SU-DHL-6 (cell line): ENCODE measurements around the gene XPO6.

Experiments
- H2AFZ ChIP-seq: fragments of 200-600 bp; sonication (generic); 2 replicates; pipeline ENCODE4 v1.6.1; 2014; ENCODE audit warnings: low read depth, mild to moderate bottlenecking, moderate library complexity, mixed read lengths, antibody characterized with exemption, low read length; ENCODE audit not compliant: severe bottlenecking
- H3F3A ChIP-seq: fragments of 200-600 bp; shearing (Covaris generic); 2 replicates; pipeline ENCODE4 v1.6.0; 2016; ENCODE audit warnings: antibody characterized with exemption, mild to moderate bottlenecking; ENCODE audit not compliant: insufficient read depth
- H3K27ac ChIP-seq: fragments of 200-600 bp; sonication (generic); 2 replicates; pipeline ENCODE4 v1.5.1; 2016; ENCODE audit warnings: low read depth, mild to moderate bottlenecking, low read length, moderate library complexity, mixed read lengths
- H3K27me3 ChIP-seq: fragments of 200-600 bp; sonication (generic), shearing (Covaris generic); 2 replicates; pipeline ENCODE4 v1.6.0; 2014; ENCODE audit warnings: mild to moderate bottlenecking, low read length
- H3K36me3 ChIP-seq: fragments of 200-600 bp; sonication (generic); 2 replicates; pipeline ENCODE4 v1.6.1; 2014; ENCODE audit warnings: mild to moderate bottlenecking, low read length, mixed read lengths
- H3K4me2 ChIP-seq: fragments of 300-600, 200-600 bp; shearing (Covaris generic), sonication (generic); 2 replicates; pipeline ENCODE4 v1.6.0; 2014; ENCODE audit warnings: low read length, low read depth, mild to moderate bottlenecking; ENCODE audit not compliant: poor library complexity, severe bottlenecking
- H3K4me3 ChIP-seq: fragments of 200-600 bp; sonication (generic); 2 replicates; pipeline ENCODE4 v1.5.1; 2014; ENCODE audit warnings: antibody characterized with exemption, low read length, mild to moderate bottlenecking, mixed read lengths; ENCODE audit not compliant: insufficient read depth, poor library complexity, severe bottlenecking
- H3K79me2 ChIP-seq: fragments of 200-600 bp; sonication (generic); 2 replicates; pipeline ENCODE4 v1.6.1; 2014; ENCODE audit warnings: mild to moderate bottlenecking, low read length, moderate library complexity; ENCODE audit not compliant: insufficient read depth
- H3K9ac ChIP-seq: fragments of 200-600 bp; sonication (generic); 2 replicates; pipeline ENCODE4 v1.7.0; 2014; ENCODE audit warnings: mild to moderate bottlenecking, low read length
- H3K9me2 ChIP-seq: fragments of 200-600 bp; sonication (generic); replicated peaks from 2 replicates; pipeline ENCODE4 v1.6.1; 2014; ENCODE audit warnings: low read length; ENCODE audit not compliant: insufficient read depth
- H3K9me3 ChIP-seq: fragments of 200-600 bp; sonication (generic); 2 replicates; pipeline ENCODE4 v1.6.1; 2014; ENCODE audit warnings: low read length, mixed read lengths; ENCODE audit not compliant: insufficient read depth
- H4K20me1 ChIP-seq: fragments of 200-600 bp; sonication (generic); 2 replicates; pipeline ENCODE4 v1.6.1; 2014; ENCODE audit warnings: low read depth, mild to moderate bottlenecking, antibody characterized with exemption, low read length, moderate library complexity, mixed read lengths
- EZH2phosphoT487 ChIP-seq: fragments of 200-600 bp; sonication (generic), shearing (Covaris generic); conservative IDR thresholded peaks from 2 replicates; pipeline ENCODE4 v1.6.1; 2018; ENCODE audit warnings: mild to moderate bottlenecking, antibody characterized with exemption, low read length, moderate library complexity, mixed read lengths
- TF ChIP-seq, protein P1 (sequence below): fragments of 200-600 bp; sonication (generic); IDR thresholded peaks from one replicate; pipeline ENCODE4 v1.5.1; 2017; ENCODE audit warnings: antibody characterized with exemption, mild to moderate bottlenecking, low read length, moderate library complexity; ENCODE audit not compliant: insufficient read depth, poor library complexity, severe bottlenecking

The XPO6 gene

DNA sequence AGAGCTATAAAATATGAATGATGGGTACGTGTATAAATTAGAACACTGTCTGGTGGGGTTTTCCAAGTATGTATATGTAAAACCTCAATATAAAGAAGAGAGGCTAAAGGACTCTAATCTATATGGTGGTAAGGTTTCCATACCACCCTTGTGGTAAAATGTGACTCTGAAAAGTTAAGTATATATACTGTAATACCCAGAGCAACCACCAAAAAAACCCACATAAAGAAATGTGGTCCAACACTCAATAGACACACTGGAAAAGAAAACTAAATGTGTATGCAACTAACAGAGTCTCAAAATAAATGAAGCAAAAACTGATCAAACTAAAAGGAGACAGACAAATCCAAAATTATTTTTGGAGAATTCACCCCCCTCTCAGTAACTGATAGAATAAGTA lies 72.2 kb downstream of the XPO6 start:
- Histone ChIP-seq H4K20me1 (no peaks in the 10 kb centered on the region), H3K36me3 (peaks cover 21% of the 10 kb centered on the region; the same call in 1 of the 2 replicates), H3K9me3 (no peaks in the 10 kb centered on the region), H3K4me3 (no peak overlapping the region), H3K9me2 (no peaks in the 10 kb centered on the region), H2AFZ (no peak overlapping the region), H3K79me2 (peaks cover 17% of the 10 kb centered on the region), H3F3A (peaks cover 40% of the 10 kb centered on the region), H3K27ac (no peak overlapping the region), H3K9ac (no peak overlapping the region), H3K27me3 (no peaks in the 10 kb centered on the region), H3K4me2 (no peak overlapping the region)
- no peak for TF ChIP-seq EZH2phosphoT487
- TF ChIP-seq, protein P1, sequence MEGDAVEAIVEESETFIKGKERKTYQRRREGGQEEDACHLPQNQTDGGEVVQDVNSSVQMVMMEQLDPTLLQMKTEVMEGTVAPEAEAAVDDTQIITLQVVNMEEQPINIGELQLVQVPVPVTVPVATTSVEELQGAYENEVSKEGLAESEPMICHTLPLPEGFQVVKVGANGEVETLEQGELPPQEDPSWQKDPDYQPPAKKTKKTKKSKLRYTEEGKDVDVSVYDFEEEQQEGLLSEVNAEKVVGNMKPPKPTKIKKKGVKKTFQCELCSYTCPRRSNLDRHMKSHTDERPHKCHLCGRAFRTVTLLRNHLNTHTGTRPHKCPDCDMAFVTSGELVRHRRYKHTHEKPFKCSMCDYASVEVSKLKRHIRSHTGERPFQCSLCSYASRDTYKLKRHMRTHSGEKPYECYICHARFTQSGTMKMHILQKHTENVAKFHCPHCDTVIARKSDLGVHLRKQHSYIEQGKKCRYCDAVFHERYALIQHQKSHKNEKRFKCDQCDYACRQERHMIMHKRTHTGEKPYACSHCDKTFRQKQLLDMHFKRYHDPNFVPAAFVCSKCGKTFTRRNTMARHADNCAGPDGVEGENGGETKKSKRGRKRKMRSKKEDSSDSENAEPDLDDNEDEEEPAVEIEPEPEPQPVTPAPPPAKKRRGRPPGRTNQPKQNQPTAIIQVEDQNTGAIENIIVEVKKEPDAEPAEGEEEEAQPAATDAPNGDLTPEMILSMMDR: no peak

DNA sequence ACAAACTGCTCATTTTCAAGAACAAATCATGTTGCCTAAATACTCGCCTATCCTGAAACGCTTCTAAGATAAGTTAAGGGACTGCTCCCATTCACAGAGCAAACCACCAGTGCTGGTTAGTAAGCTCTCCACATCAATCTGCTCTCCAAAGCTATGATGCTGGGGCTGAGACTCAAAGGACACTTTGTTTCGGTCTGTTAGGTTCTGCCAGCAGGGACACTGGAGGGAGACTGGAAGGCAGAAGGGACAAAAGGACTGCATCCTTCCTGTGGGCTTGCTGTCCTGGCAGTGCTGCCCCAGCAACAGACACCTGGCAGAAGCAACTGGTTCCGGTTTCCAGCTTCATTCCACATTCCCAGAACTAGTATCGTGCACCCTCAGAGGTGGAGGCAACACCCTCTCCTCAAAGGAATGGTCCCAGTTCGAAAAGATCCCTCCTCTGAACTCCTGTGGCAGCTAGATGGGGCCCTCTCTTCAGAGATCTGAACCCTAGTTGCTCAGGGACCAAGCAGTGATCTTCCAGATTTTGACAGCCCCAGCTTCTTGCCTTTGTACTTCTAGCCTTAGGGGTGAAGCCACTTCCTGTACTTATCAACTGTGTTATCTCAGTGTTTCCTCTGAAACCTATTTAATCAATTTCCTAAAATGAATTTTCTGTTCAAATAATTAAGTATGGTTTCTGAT lies 74.9 kb downstream of the XPO6 start:
- Histone ChIP-seq H3K79me2 (peaks cover 17% of the 10 kb centered on the region), H3K27ac (no peak overlapping the region), H3K4me3 (no peak overlapping the region), H3K9me3 (no peaks in the 10 kb centered on the region), H3K9ac (no peak overlapping the region), H3K9me2 (no peaks in the 10 kb centered on the region), H3F3A (peaks cover 15% of the 10 kb centered on the region), H2AFZ (no peak overlapping the region), H3K36me3 (peaks cover 26% of the 10 kb centered on the region), H3K4me2 (no peak overlapping the region), H4K20me1 (no peaks in the 10 kb centered on the region), H3K27me3 (no peaks in the 10 kb centered on the region)
- TF ChIP-seq, protein P1: no peak
- TF ChIP-seq EZH2phosphoT487: no peak

DNA sequence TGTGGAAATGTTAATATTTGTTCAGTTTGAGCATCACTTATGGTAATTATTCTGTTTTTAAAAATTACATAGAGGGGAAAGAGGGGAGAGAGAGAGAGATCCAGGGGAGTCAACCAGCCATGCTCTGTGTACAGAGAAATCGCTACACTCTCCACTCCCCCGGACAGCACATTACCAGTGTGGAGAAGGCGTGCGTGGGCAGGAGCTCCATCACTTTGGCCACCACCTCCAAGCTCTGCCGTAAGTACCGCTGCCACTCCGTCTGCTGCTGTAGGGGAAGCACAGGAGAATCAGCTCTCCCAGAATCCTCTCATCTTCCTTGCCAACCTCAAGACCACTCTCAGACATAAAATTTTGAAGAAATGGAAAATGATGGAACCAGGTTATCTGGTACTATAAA lies 78.1 kb downstream of the XPO6 start:
- Histone ChIP-seq H3K27me3 (no peaks in the 10 kb centered on the region), H3K9me3 (no peaks in the 10 kb centered on the region), H3K9ac (no peak overlapping the region), H3K9me2 (no peaks in the 10 kb centered on the region), H3K36me3 (peaks cover 20% of the 10 kb centered on the region; the same call in 1 of the 2 replicates), H4K20me1 (no peaks in the 10 kb centered on the region), H3K4me3 (no peak overlapping the region), H3K4me2 (no peak overlapping the region), H3K79me2 (peaks cover 9% of the 10 kb centered on the region), H3F3A (no peaks in the 10 kb centered on the region), H3K27ac (no peak overlapping the region), H2AFZ (no peak overlapping the region)
- TF ChIP-seq, protein P1: no peak
- no peak for TF ChIP-seq EZH2phosphoT487
